Stimulated activated CD8-positive, alpha-beta memory T cell treated with anti-CD3 and anti-CD28 coated beads, Interleukin-7, amount 100 ng/mL, for 4 hours (primary cell): Measurements from ENCODE around the gene RNU1-4.
"Not testable (repeated sequence)": the region's sequence is repeated elsewhere in the genome, so short reads cannot be mapped to it uniquely, and the experiment has no call there.

Experiments used
- DNase-seq, 2 donors: peaks; one replicate each; pipeline ENCODE4 v3.0.0-alpha.2; 2020; ENCODE audit warnings: low read depth in 2 of 2

RNU1-4 gene

DNA sequence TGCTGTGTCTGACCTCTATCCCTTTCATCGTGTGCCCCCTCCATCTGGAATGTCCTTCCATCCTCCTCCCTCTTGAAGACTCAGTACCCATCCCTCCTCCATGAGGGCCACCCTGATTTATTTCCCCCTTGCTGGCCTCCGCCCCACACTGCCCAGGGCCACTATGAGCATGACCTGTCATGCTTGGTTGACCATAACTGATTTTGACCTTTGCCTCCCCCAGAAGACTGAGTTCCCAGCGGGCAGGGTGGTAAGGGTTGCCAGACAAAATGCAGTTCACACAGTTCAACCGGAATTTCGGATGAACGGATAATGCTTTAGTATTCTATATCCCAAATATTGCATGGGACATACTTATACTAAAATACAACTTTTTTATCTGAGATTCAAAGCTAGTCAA lies 31.6 kb upstream of the RNU1-4 start:
- not testable (repeated sequence) for DNase-seq

DNA sequence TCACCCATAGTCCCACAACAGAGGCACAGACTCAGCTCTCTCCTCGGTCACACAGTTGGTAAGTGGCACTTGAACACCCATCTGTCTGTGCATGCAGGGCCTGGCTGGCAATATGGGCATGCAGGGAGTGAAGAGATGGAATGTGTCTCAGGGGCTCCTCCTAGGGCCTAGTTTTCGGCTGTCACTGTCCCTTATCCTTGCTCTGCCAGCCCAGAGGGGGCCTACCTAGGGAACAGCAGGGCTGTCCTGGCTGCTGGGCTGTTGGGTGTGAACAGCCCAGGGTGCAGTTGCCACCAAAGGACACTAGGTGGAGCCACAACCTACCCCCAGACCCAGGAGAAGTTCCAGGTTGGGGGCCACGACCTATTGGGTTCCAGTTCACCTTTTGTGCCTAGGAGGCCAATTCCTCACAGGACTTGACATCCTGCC lies 30.6 kb upstream of the RNU1-4 start:
- peak in 1 of 2 donors; percentile 33 for DNase-seq

DNA sequence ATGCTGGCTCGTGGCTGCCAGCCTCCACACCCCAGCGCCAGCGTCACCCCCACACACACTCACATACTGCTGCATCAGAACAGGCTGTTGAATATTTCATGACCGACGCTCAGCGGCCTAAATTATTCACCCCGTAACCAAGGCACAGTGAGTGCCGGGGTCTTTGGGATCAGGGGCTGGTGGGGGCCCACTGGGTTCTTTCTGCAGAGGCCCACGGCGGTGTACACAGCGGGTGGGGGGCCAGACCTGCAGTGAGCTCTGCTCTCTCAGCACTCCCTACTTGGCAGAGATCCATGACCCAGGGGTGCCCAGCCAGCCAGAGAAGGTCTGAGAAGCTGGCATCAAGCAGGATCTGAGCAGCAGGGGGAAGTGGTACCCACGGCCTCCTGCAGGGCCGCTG lies 29.7 kb upstream of the RNU1-4 start:
- not testable (repeated sequence) for DNase-seq

DNA sequence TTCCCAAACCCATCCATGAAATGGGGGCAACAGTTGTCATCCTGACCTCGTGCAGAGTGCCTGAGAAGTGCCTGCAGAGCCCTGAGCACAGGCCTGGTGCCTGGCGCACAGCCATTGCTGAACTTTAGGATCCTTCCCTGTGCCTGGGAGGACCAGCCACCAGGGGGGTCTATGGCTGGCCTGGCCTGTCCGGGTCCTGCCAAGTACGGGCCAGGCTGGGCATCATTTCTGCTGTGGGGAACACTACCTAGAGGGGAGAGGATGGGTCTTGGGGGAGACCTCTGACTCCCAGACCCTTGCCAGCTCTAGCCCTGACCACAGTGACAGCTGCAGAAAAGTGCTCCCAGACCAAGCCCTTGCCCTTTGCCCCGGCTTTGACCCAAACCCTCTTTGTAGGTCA lies 28.2 kb upstream of the RNU1-4 start:
- DNase-seq: not testable (repeated sequence)

DNA sequence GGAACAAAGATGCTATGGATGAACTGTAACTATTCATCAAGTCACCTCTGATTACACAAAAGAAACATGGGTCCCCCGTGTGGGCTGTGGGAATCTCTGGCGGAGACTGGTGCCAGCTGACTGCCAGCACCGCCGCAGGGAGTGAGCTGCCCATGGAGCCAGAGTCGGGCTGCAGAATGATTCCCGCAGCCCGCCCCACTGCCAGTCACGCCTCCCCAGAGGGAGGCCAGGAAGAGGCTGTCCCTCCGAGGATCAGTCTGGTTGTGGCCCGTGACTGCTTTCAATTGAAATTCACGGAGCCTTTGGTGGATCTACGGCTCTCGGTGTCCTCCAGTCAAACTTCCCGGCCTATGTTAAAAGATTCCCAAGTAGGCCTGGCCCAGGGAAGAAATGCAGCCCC lies 27.7 kb upstream of the RNU1-4 start:
- DNase-seq: not testable (repeated sequence)

DNA sequence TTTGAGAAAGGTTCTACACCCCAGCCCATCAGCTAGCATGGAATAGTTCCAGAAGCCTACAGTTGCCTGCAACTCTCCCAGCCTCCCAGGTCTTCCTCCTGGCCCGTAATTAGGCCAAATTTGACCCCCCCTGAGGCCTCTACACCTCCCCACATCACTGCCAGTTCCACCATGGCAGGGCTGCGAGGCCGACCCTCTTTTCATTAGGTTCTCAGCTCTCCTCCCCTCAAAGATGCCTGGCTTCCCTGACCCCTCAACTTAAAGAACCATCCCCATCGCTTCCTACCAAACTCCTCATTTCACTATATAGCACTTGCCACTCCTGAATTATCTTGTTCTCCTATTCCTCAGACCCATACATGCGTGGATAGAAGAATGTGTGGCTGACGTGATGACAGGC lies 27.3 kb upstream of the RNU1-4 start:
- DNase-seq: not testable (repeated sequence)

DNA sequence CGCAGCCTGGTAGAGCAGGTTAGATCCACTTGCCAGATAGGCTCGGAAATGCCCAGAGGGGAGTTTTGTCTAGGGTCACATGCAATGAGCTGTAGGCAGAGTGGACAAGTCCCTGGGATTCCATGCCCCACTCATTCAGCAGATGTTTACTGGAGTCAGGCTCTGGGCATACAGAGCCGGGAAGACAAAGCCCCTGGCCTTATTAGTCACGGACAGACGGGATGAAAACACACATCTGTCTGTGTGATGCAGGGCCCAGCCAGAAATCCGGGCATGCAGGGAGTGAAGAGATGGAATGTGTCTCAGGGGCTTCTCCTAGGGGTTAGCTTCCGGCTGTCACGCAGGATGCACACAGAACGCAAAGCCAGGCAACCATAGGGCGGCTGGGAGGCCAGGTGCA lies 26.8 kb upstream of the RNU1-4 start:
- not testable (repeated sequence) for DNase-seq

DNA sequence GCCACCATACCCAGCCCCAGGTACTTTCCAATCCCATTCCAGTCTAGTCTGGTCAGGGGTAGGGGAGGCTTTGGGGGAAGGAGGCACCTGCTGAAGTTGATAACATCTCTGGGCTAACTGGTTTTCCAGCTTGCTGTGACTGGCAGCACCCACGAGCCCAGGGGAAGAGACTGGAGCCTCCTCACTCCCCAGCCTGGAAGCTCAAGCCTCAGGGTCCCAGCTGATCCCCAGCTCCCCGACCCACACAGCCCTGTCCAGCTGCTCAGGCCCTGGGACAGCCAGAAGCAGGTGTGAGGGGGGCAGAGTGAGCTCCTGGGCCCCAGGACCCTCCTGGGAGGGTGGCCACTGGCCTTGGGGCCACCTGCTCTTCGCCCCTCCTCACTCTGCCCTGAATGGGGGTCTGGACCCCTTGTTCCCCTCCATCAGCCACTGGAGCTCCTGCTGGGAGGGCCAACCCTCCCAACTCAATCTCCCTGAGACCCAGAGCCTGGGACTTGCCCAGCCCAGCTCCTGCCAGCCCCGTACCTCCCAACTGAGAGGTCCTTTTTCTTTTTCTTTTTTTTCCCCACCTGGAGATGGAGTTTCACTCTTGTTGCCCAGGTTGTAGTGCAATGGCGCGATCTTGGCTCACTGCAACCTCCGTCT lies 23.5 kb upstream of the RNU1-4 start:
- no peak for DNase-seq

DNA sequence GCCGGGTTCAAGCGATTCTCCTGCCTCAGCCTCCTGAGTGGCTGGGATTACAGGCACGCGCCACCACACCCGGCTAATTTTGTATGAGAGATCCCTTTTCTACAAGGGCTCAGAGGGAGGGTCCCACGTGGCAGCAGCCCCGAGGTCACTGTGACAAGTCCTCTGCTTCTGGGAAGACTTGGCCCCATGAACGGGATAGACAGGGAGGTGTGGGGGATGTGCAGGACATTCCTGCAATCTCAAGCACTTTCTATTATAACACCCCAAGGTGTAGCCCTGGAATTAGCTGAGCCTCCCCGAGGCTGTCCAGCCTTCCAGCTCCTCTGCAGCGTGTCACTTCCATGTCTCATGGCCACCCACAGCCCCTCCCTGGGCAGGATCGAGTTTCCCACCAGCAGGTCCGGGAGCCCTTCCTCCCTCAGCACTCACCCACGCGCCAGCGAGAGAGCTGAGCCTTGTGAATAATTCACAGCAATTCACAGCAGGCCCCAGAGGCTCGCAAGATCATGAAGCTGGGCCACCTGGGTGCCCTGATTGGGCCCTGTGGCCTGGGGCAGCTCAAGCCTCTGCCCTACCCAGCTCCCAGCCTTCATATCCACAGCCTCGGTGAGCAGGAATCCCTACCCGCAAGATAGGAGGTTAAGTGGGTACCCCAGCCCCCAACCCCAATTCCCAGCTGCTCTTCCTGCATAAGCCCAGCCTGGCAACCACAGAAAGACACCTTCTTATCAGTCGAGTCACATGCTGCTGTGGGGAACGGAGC lies 22.8 kb upstream of the RNU1-4 start:
- DNase-seq: no peak

DNA sequence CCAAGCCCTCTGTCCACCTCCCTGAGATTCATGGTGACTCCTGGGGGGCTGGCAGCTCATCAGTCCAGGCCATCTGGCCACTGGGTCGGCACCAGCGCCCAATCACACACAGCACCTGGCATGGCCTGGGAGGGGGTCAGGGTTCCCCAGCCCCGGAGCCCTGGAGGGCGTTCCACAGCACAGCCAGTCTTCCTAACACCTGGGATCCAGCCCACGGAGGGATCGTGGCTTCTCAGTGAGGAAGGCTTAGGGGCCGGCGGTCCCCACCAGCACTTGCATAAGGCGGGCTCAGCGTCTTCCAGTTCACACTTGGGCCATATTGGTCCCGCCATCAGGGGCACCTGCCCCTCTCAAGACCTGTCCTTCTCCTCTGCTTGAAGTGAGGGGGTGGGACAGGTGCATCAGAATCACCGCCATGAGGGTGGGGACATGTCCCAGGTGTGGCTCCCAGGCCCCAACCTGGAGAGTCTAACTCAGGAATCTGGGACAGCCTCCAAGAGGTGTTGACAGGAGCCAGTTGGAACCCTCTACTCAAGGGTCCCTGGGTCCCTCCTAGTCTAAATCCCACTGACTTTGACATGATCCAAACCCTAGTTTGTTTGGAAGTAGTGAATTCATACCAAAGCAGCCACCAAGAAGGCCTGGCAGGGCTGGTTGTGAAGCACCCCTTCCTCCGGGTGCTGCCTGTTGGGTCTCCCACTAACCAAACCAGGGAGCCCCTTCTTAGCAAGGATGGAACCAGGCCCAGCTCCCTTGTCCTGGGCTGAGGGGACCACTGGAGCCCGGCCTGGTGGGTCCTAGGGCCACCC lies 22.0 kb upstream of the RNU1-4 start:
- not testable (repeated sequence) for DNase-seq

DNA sequence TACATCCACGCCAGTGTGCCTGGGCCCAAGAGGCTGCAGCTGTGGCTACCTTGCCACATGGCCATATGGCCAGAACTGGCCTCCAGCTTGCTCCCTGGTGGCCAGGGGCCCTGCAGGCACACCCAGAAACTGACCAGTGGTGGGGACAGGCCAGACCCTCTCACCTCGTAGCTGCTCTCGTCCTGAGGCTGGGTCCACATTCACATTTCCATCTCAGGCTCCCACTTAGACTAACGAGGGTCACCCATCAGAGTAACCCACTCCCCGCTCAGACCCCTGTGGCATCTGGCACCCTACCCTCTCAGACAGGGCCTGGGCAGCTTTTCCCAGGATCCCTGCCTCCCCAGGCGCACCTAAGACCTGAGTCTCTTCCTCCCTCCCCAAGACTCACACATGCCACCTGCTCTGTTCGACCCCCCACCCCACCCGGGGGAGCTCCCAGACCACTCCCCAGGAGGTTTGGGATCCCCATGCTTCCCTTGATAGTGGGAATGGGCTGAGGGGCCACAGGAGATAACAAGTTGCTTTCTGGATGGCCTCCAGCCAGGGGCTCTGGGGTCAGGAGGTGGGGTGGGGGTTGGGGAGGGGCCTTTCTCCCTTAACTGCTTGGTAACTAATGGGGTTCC lies 21.3 kb upstream of the RNU1-4 start:
- DNase-seq: no peak

DNA sequence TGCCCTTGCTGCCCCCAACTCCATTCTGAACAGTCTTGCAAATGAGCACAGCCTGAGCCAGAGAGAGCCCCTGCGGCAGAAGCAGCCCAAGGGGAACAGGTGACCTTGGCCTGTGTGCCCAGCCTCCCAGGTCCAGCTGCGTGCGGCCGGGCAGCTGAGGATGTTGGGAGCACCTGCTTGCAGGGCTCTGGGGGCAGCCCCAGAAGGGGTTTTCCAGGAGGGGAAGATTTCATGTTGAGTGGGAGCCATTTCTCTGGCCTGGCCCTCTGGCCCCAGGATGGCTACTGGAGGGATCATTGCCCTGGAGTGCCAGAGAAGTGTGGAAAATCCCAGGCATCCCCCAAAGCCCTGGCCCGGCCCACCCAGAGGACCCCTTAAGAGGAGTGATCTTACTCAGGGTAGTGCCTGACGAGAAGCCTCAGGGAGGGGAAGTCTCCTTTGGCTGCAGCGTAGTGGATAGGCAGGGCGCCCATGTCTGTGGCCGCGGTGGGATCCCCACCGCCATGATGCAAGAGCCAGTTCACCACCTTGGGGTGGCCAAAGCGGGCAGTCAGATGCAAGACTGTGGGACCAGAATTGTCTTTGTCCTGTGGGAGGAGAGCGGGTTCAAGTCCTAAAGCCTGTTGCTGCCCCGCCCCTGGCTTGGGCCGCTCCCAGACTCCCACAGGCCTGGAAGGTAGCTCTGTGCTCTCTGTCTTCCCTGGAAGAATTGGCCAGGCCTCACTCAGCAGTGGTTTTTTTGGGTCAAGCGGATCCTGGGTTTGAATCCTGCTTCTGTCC lies 20.6 kb upstream of the RNU1-4 start:
- DNase-seq: no peak

DNA sequence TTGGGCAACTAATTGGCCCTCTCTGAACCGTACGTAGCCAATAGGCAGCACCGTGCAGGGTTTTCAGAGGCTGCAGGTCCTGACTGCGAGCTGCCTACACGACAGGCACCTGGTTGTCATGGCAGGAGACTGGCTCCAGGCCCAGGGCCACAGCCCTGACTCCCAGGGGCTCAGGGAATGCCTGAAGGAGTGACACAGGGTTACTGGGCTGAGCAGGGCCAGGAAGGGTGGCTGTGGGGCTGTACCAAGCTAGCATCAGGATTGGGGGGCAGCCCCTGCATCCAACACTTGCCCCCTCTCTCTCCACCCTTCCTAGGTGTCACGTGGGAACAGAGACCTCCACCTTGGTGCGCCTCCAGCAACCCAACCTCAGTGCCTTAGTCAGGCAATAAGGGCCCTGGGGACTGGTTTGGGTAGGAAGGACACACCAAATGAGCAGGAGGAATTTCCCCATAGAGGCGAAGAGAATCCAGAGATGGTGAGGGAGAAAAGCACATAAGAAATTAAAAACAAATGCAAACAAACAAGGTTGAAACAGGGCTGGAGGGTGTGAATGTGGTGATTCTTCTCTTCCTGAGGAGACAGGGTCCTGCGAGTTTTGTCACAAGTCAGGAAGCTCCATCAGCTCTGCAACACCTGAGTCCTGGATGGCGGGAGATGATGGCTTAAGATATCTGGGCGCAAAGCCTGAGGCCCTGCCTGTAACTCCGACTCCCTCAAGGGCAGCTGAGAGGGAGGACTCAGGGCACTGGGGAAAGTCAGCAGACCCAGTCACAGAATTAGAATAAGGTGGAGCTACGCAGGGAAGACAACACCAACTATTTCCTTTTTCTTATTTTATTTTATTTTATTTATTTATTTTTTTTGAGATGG lies 19.7 kb upstream of the RNU1-4 start:
- no peak for DNase-seq

DNA sequence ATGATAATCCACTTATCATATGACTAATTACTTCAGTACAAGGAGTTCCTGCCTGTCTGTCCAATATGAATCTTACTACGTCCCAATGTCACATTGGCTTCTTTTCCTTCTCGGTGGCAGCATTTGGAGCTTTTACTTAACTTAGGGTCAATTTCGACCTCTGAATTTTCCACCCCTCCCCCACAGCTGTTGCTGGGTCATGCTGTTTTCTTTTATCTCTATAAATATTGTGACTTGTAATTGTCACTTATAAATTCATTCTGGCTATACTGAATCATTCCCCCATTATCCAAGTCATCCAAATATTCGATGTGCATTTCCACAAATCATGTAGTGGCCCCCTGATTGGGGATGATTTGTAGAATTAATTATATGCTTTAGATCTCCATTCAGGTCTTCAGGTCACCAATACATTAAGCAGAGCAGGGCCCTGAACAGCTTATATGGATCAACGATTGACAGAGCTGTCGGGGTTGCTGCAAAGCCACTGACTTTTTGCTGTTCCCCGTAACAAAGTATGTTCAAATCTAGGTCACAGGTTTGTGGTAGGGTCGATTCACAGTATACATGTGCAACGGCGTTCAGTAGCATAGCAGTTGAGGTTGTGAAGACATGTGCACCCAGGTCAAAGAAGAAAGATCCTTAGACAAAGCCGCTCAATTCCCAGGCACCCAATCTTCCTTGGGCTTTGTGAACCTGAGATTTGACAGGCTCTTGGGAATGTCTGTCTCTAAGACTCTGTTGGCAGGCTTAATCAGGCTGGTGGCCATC lies 18.3 kb upstream of the RNU1-4 start:
- DNase-seq: no peak

DNA sequence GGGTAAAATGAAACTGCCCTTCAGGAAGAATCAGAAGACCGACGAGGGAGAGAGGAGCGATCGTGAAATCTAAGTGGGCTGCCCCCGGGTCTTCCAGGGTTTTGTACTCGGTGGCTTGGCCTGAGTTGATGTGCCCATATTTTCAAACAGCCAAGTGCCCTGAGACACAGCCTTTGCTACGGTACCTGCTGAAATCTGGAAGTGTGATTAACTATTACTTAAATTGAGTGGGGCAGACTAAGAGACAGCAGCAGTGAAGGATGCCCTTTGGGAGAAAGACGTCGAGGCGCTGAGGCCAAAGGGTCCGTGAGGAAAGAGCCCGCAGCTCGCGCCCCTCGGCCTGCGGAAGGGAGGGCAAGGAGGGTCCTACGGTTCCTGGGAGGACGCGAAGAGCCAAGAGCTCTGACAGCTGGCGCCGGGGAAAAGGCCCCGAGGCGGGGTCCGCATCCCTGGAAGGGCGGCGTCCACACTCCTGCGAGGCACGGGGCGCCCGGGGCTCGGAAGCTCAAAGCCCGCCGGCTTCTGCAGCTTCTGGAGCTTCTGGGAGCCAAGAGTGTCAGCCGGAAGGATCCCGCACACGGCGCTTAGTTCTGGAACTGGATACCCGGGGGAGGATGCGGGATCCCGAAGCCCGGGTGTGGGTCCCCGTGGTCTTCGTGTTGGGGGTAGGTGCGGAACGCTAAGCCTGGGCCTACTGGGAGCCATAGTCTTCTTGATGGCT lies 15.4 kb upstream of the RNU1-4 start:
- no peak for DNase-seq

DNA sequence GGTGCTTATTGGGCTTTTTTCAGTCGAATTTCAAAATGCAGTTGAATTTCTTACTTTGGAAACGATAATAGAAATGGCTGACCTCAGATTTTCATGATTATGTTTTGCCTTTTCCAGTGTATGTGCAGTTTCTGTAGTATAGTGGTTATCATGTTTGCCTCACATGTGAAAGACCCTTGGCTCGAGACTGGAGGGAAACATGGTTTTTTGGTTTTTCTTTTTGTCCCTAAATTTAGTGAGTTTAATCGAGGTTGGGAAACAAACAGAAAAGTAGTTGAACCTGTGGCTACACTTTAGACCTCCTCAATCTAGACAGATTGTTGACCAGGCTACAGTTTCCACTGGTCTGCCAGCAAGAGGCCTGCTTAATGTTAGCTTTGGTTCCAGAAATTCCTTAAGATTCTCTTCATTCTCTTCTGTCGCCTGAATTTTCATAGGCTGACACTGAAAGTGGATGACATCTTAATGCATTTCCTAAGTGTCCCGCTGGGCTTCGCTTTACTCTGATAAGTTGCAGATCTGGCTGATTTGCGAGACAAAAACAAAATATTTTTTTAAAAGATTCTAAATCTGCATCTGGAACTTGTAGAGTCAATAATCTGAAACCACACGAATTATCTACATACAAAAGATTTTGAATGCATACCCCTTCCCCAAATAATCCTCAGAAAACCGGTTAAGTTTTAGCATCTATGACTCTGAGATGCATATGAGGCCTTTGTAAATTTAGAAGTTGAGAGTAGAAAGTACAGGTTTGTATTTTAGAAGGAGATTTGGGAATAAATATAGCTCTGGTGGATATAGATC lies 14.7 kb upstream of the RNU1-4 start:
- DNase-seq: not testable (repeated sequence)

DNA sequence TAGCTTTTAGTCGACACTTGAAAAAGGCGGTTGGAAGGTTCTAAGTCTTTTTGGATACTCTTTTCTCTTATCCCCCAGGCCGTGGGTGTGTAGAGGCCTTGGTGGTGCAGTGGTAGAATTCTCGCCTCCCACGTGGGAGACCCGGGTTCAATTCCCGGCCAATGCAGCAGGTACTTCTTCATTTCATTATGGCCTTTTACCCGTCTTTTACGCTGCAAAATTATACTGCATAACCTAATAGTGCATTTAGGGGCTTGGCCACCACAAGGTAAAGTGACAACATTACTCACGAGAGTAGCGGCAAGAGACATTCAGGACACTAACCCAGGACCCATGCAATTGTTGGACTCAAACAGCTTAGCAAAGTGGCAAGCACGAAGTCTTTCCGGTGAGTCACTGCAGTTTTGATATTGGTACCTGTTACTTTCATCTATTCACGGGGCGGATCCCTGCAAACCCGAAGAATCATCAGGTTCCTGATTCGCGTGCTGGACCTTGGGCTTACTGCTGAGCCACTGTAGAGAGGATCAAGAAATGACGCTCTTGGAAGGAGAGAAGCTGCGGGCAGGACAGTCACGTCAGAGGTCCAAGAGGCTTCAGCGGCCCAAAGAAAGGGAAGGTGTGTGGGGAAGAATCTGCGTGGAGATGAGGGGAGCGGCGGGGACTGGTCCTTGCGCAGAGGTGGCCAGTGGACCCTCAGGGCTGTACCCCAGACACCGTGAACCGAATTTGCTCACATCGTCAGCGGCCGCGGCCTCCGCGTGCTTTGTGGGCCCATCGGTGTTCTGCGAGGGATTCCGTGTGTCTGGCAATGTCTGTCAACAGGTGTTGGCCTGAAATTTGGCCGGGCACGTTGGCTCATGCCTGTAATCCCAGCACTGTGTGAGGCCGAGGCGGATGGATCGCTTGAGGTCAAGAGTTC lies 12.9 kb upstream of the RNU1-4 start:
- peak in 1 of 2 donors; percentile 5 for DNase-seq
